HG03469 (cell line): ENCODE measurements around the gene HGFAC.

Experiments
- ATAC-seq: cut with Tn5 transposase; IDR thresholded peaks from one replicate; pipeline ENCODE4 v1.9.1; 2021; ENCODE audit warnings: mild to moderate bottlenecking, moderate library complexity, moderate number of reproducible peaks; ENCODE audit not compliant: unreplicated experiment

The HGFAC gene

DNA sequence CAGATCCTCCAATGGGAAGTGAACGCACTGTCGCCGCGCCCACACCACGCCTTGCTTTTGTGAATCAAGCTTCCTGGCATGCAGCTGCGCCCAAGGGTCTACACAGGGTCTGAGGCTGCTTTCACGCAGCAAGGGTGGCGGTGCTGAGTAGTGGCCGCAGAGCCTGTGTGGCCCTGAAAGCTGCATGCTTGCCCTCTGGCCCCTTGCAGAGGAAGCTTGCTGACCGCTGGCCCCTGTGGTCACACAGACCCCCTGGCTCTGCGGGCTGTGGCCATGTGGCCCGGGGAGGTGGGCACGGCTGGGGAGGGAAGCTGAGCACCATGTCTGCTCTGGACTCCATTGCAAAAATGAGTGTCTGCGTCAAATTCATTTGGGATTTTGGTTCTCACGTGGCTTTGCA is 30.1 kb downstream of the HGFAC start:
- ATAC-seq, result no peak

DNA sequence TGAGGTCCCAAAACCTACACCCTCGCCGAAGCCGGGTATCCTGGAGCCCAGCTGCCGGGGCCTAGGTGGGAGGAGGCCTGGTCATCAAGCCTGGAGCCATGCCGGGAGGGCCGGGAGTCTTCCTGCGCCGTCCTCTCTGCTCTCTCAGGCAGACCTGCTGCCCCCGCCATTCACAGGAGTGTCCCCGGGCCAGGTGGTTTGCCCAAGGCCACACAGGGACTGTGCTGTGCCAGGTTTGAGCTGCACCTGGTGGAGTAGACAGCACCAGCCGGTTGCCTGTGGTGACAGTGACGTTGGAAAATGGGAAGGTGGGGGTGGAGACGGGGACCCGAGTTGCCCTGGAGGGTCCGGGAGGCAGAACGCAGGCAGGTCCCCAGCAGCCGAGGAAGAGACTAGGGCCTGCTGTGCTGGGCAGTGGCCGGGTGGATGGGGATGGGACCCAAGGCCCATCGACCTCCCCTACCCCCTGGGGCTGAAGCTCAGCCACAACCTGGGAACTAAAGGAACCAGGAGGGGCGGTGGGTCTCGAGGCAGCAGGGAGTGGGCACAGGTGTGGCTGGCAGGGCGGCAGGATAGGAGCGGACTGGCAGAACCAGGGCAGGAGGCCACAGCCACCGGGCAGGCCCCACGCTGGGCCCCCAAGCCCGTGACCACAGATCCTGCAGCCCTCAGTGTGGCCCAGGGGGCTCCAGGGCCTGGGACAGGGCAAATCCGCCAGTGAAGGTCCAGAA is 30.8 kb downstream of the HGFAC start:
- no peak for ATAC-seq

DNA sequence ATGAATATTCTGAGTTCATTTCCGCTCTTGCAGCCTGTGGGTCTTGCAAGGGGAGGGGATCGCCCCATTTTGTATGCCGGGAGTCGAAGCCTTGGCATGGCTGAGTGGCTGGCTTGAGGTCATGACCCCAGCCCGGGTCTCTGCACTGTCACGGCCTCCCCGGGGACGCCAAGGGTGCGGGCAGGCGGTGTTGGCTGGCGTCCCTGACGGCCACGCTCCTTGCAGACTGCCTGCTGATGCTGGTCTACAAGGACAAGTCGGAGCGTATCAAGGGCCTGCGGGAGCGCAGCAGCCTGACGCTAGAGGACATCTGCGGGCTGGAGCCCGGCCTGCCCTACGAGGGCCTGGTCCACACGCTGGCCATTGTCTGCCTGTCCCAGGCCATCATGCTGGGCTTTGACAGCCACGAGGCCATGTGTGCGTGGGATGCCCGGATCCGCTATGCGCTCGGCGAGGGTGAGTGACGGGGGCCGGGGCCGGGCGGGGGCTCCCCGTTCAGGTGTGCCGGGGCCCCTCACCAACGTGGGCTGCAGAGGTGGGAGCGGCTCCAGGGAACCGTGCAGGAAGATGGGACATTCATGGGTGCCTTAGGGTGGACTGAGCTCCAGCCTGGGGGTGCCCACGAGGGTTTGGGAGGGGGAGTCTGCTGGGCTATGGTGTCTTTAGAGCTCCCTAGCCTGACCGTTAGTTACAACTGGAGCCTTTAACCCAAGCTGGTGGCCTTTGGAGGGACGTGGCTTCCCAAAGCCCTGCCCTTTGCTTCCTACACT is 31.6 kb downstream of the HGFAC start:
- ATAC-seq, result no peak

DNA sequence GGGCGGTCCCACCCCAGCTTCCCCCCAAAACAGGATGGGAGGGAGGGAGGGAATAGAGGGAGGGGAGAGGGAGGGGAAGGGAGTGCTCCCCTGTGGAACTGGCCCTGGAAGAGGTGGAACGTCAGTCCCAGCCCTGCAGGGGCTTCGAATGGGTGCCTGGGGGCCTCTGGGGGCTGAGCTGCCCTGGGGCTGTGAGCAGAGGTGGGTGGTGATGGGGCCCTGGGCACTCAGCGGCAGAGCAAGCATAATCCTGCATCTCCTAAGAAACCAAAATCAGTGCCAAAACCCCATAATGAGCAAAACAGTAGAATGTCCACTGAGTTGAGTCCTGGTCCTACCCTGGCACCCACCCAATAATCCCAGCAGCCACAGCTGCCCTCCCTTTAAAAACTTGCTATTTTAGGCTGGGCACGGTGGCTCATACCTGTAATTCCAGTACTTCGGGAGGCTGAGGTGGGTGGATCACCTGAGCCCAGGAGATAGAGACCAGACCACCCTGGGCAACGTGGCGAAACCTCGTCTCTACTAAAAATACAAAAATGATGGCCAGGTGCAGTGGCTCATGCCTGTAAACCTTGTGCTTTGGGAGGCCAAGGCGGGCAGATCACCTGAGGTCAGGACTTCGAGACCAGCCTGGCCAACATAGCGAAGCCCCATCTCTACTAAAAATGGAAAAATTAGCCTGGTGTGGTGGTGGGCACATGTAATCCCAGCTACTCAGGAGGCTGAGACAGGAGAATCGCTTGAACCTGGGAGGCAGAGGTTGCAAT is 32.4 kb downstream of the HGFAC start:
- ATAC-seq, result no peak

DNA sequence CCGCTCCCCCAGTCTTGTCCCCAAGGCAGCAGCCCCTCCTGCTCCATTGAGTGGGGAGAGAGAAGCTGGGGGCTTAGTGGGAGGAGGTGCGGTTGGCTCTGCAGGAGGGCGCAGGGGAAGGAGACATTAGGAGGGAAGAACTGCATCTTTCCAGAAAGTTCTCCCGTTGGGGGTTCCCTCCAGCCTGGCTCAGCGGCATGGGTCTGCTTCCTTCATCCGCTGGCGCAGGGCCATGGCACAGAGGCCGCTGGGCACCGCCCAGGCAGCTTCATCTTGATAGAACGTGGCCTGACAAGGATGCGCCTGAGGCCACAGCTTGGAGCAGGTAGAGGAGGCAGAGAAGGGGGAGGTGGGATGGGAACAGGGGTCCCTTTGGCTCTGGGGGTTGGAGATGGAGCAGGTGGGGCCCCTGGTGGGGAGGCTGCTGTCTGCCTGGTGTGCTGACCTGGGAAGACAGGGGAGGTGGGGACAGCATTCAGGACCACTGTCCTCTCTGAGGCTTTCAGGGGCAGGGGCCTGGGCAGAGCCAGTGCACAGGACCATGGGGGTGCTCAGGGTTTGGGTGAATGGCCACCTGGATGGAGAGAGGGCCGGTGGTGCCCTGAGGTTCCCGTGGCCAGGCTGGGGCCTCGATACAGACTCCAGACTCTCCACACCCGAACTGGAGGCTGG is 33.4 kb downstream of the HGFAC start:
- no peak for ATAC-seq

DNA sequence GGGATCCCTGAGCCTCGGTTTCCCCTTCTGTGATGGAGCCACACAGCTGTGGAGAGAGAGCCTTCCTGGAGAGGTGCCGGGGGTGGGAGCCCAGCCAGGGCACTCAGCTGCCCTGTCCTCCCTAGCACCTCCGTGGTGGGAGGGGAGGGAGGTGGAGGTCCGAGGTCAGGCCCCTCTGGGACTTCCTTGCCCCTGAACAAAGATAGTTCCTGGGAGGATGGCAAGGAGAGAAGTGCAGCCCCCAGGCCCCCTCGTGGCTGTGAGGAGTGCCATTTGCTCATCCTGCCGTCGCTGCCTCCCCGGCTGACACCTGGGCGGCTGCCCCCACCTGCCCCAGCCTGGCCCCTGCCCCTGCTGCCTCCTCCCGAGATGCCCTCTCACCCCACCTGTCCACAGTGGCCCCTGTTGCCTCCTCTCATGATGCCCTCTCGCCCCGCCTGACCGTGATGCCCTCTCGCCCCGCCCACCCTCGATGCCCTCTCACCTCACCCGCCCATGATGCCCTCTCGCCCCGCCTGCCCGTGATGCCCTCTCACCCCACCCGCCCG is 34.0 kb downstream of the HGFAC start:
- no peak for ATAC-seq

DNA sequence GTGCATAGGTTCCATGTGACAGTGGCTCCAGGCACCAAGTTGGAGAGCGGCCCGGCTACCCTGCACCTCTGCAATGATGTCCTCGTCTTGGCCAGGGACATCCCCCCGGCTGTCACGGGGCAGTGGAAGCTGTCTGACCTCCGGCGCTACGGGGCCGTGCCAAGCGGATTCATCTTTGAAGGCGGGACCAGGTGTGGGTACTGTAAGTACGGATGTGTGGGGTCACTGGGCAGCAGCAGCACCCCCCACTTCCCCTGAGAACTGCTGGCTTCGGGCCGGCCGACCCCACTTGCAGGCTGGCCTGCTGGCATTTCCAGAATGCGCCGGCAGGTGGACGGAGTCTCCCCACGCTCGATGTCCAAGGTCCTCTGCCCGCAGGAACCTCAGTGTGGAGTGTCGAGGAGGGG is 34.6 kb downstream of the HGFAC start:
- ATAC-seq, result no peak

DNA sequence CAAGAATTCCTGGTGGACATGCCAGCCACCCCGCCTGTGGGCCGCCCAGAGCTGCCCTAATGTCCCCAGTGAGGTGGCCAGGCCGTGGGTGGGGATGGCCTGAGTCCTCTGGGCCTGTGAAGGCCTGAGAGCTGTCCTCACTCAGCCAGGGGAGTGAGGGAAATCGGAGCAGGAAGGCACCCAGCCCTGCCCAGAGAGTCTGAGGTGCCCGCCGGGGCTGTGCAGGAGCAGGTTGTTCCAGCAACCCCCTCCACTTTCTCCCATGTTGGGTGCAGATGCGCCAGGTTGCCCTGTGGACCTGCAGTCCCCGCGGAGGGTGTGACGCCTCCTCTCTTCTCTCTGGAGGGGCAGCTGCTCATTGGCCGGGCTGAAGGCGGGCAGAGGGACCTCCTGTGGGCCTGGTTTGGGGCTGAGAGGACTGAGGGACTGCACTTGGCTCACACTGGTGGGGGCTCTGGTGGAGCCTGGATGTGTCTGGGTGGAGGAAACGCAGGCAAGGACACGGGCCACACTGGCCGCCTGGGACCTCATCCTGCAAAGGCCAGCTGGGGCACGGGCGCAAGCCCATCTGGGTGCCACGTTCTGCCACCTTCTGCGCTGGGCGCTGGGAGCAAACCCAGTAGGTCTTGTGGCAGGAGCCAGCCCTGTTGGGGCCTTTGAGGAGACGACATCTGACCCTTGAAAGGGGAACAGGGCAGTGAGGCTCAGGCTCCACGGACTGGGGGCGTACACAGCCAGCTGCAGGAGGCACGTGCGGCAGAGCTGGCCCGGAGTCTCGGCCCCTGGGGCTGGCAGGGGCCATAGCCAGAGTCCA is 35.4 kb downstream of the HGFAC start:
- ATAC-seq, result no peak

DNA sequence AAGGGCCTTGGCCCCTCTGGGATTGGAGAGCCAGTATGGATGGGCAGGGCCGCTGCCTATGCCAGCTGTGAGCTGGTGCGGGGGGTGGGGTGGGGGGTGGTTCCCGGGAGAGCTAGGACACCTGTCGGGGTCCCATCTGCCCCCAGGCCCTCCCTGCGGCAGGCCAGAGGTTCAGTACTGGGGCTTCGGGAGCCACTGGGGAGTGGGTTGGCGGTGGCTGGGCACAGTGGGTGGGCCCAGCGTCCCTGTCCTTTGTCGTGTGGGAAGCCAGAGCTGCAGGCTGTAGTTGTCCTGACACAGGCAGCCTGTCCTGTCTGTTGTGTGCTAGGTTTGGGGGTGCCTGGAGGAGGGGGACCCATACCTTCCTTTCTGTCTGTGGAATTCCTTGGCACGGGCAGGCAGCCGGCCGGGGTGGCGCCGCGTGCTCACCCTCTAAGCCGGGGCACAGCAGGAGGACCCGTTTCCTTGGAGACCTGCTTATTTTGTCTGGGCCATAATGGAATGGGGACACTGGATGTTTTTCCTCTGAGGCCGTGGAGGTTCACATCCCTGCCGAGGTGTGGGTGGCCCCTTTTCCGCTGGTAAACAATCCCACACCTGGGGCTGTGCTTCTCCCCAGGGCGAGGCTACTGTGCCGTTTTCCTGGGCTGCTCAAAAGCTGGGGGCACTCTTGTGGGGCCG is 36.1 kb downstream of the HGFAC start:
- ATAC-seq, result no peak

DNA sequence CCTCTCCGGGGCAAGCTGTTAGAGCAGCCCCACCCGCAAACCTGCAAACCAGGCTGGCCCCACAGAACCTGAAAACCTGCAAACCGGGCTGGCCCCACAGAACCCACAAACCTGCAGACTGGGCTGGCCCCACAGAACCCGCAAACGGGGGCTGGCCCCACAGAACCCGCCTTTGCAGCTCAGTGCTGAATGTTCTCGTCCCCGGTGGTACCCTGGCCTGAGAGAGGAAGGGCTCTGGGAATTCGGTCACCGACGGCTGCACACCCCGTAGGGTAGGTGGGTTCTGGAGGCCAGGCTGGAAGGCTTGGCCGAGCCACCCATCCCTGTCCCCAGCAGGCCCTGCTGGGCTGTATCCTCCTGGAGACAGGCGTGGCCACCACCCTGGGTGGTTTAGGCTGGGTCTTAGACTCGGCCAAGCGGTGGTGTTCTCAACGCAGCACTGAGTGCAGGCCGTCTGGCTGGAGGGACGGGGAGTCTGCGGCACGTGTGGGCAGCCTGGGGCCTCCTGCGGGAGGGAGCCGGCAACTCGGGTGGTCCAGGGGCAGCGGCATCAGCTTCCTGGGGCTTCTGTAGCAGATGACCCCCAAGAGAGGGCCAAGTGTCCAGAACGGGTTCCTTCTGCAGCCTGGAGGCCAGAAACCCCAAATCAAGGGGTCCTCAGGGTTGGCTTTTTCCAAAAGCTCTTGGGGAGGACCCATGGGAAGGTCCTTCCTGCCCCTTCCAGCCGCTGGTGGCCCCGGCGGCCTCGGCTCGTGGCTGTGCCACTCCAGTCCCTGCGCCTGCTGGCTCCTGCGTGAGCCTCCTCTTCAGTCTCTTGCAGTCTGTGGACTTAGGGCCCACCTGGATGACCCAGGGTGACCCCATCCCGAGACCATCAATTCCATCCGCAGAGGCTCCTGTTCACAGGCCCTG is 36.9 kb downstream of the HGFAC start:
- ATAC-seq, result no peak

DNA sequence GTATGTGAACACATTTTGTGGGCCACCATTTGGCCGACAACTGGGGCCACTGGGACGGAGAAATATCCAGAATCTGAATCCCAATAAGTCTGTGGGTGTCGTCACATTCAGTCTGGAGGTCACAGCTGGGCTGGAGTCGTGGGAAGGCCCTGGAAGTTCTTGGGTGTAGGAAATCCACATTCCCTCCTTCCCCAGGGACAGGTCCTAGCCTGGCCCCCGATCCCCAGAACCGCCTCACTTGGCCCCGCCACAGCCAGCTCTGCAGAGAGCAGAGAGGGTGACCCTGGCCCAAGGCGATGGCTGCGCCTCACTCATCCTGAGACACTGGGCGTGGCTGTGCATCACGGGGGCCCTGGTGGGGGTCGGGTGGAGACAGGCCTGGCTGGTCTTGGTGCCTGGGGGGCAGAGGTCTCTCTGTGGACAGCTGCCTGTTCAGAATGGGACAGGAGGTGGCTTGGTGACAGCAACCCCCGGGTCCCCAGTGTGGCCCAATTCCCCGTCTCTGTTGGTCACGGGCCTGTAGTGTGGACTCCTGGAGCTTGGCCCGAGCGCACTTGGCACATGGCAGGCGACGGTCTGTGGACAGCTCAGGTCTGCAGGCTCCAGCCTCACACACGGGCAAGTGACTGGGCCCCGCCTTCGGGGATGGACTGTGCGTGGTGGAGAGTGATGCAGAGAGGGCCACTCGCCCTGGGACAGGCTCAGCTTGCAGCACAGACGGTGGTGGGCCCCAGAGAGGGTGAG is 37.8 kb downstream of the HGFAC start:
- no peak for ATAC-seq

DNA sequence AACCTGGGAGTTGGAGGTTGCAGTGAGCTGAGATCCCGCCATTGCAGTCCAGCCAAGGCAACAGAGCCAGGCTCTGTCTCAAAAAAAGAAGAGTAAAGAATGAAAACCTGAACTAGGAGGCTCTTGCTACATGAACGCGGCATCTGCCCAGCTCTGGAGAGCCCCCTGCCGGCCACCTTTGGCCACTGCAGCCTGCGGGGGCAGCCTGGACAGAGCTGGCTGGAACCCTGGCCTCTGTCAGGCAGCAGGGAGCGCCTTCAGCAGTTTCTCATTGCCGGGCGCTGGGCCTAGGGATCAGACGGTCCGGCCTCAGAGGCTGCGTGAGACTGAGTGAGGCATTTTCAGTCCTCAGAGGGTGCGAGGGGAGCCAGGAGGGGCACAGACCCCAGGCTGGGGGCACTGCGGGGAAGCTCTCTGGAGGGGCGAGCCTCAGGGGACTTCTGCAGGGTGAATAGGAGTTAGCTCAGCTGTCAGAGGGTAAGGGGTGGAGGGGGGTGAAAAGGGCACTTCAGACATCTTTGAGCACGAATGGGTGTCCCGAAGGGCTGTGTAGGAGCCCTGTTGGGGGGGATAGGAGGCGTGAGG is 38.9 kb downstream of the HGFAC start:
- ATAC-seq, result no peak

DNA sequence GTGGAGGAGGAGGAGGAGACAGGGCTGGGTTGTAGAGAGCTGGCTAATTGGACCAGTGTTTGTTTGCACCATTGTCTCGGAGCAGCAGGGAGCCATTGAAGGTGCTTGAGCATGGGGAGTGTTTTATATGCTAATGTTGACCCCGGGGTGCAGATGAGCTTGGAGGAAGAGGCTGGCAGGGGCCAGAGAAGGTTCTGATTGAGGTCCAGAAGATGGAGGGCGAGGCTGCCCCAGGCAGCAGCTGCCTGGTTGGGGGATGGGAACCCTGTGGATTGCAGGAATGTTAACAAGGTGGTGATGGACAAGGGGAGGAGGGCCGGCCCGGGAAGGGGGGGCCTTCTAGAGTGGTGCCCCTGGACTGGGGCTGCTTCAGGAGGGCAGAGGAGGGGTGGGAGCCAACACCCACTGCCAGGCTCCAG is 39.4 kb downstream of the HGFAC start:
- ATAC-seq, result no peak

DNA sequence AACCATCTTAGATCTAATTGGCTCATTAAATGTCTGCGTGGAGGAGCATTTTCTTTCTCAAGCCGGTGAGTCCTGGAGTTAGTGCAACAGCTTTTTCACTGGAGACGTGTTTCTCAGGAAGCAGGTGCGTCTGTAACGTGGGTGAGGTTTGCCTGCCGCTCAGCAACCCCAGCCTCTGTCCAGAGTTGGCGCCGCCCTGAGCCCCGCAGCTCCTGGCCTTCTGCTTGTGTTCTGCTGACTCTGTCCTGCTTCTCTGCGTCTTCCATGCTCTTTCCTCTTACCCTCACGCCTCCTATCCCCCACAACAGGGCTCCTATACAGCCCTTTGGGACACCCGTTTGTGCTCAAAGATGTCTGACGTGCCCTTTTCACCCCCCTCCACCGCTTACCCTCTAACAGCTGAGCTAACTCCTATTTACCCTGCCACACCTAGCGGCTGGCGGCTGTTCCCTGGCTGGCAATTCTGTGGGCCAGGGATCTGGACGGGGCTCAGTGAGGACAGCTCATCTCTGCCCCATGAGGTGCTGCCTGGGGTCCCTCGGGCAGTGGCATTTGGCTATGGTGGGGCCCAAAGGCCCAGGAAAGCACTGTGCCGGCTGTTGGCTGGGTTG is 40.1 kb downstream of the HGFAC start:
- ATAC-seq, result no peak

DNA sequence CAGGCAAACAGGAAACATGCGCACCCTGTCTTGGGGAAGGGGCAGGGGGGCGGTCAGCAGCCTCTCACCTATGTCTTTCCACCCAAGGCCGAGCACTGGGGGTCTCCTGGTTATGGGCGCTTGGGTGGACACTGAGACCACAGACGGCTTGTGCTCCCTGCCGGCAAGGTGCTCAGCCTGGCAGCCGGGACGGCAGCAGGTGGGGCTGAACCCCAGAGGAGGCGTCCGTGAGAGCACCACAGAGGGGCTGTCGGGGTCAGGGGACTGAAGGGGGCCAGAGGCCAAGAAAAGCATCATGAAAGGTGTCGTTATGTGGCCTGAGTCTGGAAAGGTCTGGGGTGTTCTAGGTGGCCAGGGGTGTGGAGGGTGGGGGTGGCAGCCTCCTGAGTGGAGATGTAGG is 40.9 kb downstream of the HGFAC start:
- ATAC-seq, result no peak

DNA sequence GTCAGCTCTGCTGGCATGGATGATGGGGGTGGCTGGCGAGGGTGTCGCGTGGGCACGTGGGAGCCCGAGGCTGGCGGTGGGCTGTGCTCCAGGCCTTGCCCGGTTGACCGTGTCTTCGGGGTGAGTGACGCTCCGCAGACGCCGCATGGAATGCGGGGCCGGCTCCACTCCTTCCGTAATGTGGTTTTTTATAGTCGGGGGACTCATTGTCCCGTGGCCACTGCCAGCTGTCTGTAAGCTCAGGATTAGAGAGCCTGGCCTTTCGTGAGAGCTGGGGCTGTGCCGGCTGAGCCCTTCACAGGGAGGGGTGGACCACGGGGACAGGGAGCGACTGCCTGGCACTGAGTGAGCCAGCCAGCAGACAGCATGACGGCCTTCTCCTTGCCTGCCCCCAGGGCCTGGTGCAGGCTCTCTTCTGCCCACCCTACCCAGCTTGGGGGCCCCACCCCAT is 41.7 kb downstream of the HGFAC start:
- ATAC-seq, result no peak
